NCI-H1694 treated with DMSO at 0.1 percent for 48 hours (cell line): ENCODE data around the gene SIK2.
"Not testable (repeated sequence)": the region's sequence is repeated elsewhere in the genome, so short reads cannot be mapped to it uniquely, and the experiment has no call there.

ENCODE experiments used
- DNase-seq: peaks from one replicate; lab custom pipeline; 2025; lab: John Stamatoyannopoulos, UW

SIK2 gene

DNA sequence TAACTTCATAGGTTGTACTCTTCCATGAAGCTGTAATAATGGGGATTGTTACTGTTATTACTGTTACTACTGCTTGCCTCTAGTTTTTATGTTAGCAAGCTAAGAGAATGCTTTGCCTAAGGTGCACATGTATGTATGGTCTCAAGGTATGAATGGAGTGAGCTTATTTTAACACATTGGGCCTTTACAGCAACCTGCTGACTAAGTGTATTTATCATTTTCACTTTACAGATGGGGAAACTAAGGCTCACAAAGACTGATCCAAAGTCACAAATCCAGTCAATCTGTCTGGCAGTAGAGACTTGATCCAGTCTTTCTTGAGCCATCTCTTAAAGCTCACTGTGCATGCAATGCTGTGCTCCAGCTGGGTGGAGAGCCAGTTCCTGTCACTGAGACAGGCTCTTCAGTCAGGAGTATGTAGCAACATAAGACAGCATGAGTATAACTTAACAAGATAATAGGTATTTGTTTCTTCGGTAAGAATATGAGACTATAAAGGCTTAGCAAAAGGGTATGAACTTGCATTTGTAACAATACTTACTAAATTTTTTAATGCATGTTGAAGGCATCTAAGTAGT lies 97.4 kb downstream of the SIK2 start:
- DNase-seq = no peak

- DNase-seq = no peak
Measured at GRCh38 chr11:111700162-111700561, 97.9 kb downstream of the SIK2 start.

DNA sequence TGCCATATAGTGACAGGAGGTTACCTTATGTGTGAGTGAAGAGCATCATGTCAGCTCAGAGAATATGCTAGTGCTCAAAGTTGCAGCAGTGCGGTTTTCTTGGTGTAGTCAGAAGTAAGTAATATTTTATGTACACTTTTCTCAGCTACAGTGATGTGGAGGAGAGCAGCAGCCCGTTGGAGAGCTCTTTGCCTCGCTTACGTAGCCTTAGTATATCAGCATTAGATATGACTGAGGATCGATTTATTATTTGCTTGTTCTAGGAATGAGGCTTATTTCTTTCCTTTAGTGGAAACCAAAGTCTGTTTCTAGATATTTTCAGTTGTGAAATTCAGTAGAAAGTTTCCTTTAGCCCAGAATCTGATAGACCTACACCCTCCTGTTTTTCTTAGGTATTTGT lies 100.4 kb downstream of the SIK2 start:
- no peak for DNase-seq

GRCh38 chr11:111703576-111703975 lies 101.3 kb downstream of the SIK2 start:
- DNase-seq = no peak

GRCh38 chr11:111707039-111707690 lies 104.9 kb downstream of the SIK2 start:
- no peak for DNase-seq

DNA sequence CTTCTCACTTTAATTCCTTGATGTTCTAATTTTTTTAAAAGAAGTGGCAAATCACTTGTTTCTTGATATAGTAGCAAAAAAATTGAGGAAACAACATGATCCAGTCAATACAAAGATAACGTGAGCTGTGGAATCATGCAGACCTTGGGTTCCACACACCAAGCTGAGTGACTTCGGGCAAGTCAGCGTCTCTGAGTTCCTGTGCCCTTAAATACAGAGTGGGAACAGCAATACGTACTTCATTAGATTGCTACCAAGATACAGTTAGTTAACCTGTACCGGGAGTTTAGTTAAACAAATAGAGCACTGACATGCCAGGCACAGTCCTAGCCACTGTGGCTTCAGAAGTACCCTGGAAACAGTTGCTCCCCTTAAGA lies 105.4 kb downstream of the SIK2 start:
- DNase-seq = no peak

GRCh38 chr11:111714522-111714921 lies 112.3 kb downstream of the SIK2 start:
- no peak for DNase-seq

DNA sequence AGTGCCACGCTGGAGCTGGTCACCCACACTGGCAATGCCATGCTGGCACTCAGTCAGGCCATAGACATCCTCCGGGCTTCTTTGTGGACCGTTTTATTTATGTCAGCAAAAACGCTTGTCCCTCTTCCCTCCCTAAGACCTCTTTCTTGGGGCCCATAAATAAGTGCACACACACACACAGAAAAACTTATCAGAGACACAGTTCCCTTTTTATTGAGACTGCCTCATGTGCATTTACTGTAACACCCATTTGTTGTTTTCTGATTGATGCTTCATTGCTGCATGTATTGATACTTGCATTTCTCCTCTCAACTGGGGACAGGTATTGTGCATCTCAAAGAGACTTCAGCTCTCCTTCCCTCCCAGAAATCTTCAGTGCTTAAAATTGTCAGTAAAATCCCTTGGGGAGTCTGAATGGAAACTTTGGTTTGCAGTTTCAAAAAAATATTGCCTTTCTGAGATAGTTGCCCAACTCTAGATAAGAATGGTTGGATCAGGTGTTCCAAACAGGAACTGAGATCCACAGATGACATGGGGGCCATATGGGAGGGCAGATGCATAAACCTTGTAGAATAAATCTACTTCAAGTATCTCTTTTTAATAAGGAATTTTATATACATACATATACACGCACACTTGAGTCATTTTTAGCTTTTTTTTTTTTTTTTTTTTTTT lies 113.0 kb downstream of the SIK2 start:
- DNase-seq = no peak

DNA sequence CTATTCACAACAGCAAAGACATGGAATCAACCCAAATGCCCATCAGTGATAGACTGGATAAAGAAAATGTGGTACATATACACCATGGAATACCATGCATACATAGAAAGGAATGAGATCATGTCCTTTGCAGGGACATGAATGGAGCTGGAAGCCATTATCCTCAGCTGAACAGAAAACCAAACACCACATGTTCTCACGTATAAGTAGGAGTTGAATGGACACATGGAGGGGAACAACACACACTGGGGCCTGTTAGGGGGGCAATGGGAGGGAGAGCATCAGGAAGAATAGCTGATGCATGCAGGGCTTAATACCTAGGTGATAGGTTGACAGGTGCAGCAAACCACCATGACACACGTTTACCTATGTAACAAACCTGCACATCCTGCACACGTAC lies 115.4 kb downstream of the SIK2 start:
- not testable (repeated sequence) for DNase-seq

GRCh38 chr11:111718436-111718835 lies 116.2 kb downstream of the SIK2 start:
- no peak for DNase-seq

DNA sequence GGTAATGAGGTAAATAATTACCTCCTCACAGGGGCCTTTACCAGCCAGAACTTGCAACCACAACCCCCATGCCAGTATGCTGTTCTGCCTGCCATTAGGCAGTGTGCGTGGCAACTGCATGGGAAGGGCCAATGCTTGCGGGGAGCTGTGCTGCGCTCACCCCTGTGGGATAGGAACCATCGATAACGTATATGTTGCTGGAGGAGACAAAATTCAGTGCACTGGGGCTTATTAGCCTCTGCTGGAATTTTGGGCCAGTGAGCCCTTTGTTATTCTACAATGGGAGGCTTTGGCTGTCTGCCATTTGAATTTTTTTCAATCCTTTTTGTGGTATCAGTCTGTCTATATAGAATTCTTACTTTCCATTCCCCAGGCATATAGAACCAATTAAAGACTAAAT lies 116.6 kb downstream of the SIK2 start:
- no peak for DNase-seq

GRCh38 chr11:111719379-111719778 lies 117.1 kb downstream of the SIK2 start:
- no peak for DNase-seq

- DNase-seq = no peak
Measured at GRCh38 chr11:111720801-111721494, 118.7 kb downstream of the SIK2 start.

- peak; percentile 14 for DNase-seq
Measured at GRCh38 chr11:111722501-111722900, 120.3 kb downstream of the SIK2 start.

- no peak for DNase-seq
Measured at GRCh38 chr11:111723595-111723994, 121.3 kb downstream of the SIK2 start.

- DNase-seq = no peak
Measured at GRCh38 chr11:111724615-111725129, 122.4 kb downstream of the SIK2 start.

- DNase-seq = no peak
Measured at GRCh38 chr11:111725621-111726020, 123.4 kb downstream of the SIK2 start.

GRCh38 chr11:111726301-111726713 lies 124.1 kb downstream of the SIK2 start:
- DNase-seq = no peak

DNA sequence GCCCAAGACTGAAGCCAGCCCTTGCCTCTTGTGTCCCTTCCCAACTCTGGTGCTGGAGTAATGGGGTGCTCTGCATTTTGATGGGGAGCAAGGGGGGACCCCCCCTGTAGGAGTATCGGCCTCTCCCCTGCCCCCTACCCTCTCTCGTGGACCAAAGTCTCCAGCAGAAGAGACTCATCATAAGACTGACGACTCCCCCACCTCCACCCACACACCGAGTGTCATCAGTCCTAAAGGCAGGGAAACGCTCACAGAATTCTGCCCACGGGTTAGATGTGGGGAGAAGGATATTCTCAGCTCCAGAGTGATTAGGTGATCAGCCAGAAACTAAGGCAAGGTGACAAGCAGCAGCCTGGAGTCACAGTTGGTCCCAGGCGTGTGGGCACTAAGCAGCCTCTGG lies 125.2 kb downstream of the SIK2 start:
- no peak for DNase-seq

GRCh38 chr11:111729071-111729830 lies 127.0 kb downstream of the SIK2 start:
- no peak for DNase-seq

- DNase-seq = no peak
Measured at GRCh38 chr11:111729831-111730311, 127.6 kb downstream of the SIK2 start.
